ENCODE results near the gene SH2B3. TPM values are rescaled to one million over a fixed set of nuclear protein-coding genes. Genes with fewer than 3 reads are reported as not detected.

SH2B3 gene
- total RNA-seq, 3 donors from 2014 or later, result 16.5 to 22.4 (median 20.5) TPM

- no peak for TF ChIP-seq CTCF (IDR thresholded peaks at IDR 0.05)
- Histone ChIP-seq H3K4me3 (no peak overlapping the region), H3K36me3 (ENCODE audit: low read depth) (no peaks in the 10 kb centered on the region), H3K9me3 (no peaks in the 10 kb centered on the region), H3K4me1 (ENCODE audit: low read depth) (peaks cover 51% of the 10 kb centered on the region)
- peak in 1 of 3 donors; percentile 48 for DNase-seq
- intact Hi-C loops (cut with DNase I, micrococcal nuclease), result loop anchor here in 1 of 2 donors (5.0 kb wide), 1 partner anchor 45 kb away; no protein-coding TSS in a partner anchor
- ATAC-seq, result peak; percentile 39
Observed at GRCh38 chr12:111446631-111447570, 41.2 kb downstream of the SH2B3 start.

GRCh38 chr12:111447571-111448265 lies 42.0 kb downstream of the SH2B3 start:
- no peak for TF ChIP-seq CTCF (IDR thresholded peaks at IDR 0.05)
- intact Hi-C loops (cut with DNase I, micrococcal nuclease), result loop anchor here in 1 of 2 donors (5.0 kb wide), 1 partner anchor 45 kb away; no protein-coding TSS in a partner anchor
- ATAC-seq, result no peak
- H3K4me1 ChIP-seq (ENCODE audit: low read depth), result peaks cover 43% of the 10 kb centered on the region
- no peaks in the 10 kb centered on the region for H3K9me3 ChIP-seq
- peak in 1 of 3 donors; percentile 51 for DNase-seq
- no peak overlapping the region for H3K4me3 ChIP-seq
- no peaks in the 10 kb centered on the region for H3K36me3 ChIP-seq (ENCODE audit: low read depth)

- Histone ChIP-seq H3K4me3 (no peak overlapping the region), H3K36me3 (ENCODE audit: low read depth) (no peaks in the 10 kb centered on the region), H3K9me3 (no peaks in the 10 kb centered on the region), H3K4me1 (ENCODE audit: low read depth) (peaks cover 37% of the 10 kb centered on the region)
- no peak for TF ChIP-seq CTCF (IDR thresholded peaks at IDR 0.05)
- intact Hi-C loops (cut with DNase I, micrococcal nuclease), result loop anchor here in 1 of 2 donors (5.0 kb wide), 1 partner anchor 46 kb away; no protein-coding TSS in a partner anchor
- ATAC-seq (no peak), DNase-seq (peak in 1 of 3 donors; percentile 26)
Observed at GRCh38 chr12:111448266-111448830, 42.6 kb downstream of the SH2B3 start.

GRCh38 chr12:111448846-111449790 lies 43.4 kb downstream of the SH2B3 start:
- Histone ChIP-seq H3K9me3 (no peaks in the 10 kb centered on the region), H3K4me3 (no peak overlapping the region), H3K36me3 (ENCODE audit: low read depth) (no peaks in the 10 kb centered on the region), H3K4me1 (ENCODE audit: low read depth) (peaks cover 33% of the 10 kb centered on the region)
- DNase-seq (no peak), ATAC-seq (no peak)
- TF ChIP-seq CTCF (IDR thresholded peaks at IDR 0.05), result no peak
- intact Hi-C loops (cut with DNase I, micrococcal nuclease), result loop anchor here in 1 of 2 donors (5.0 kb wide), 1 partner anchor 47 kb away; no protein-coding TSS in a partner anchor

Measured in mucosa of descending colon (tissue), 3 donors.